Endothelial cell of umbilical vein (primary cell): ENCODE data around the gene TMEM74B. TPM values are rescaled to one million over a fixed set of nuclear protein-coding genes. Genes with fewer than 3 reads are reported as not detected.
"Not testable (repeated sequence)": the region's sequence is repeated elsewhere in the genome, so short reads cannot be mapped to it uniquely, and the experiment has no call there.

ENCODE experiments used
- BruUV-seq: library from RNA; stranded (reverse); fragments of 400-500 nt; replicated peaks from 2 replicates; lab custom pipeline; 2021; lab: Mats Ljungman, UMichigan
- CTCF ChIA-PET: fragments of 300-600, 350-600 bp; sonication (Branson Sonifier 250); formaldehyde crosslinking; loops from one replicate; lab custom pipeline; 2021; ENCODE audit warnings: antibody characterized with exemption, inconsistent platforms; lab: Charles Lee
- POLR2A ChIA-PET: fragments of 300-600, 350-600 bp; sonication (Branson Sonifier 250); formaldehyde crosslinking; loops from one replicate; lab custom pipeline; 2021; ENCODE audit warnings: antibody characterized with exemption, inconsistent platforms; lab: Charles Lee
- DNase-seq: peaks from one replicate; pipeline ENCODE4 v3.0.0-alpha.2; 2011; ENCODE audit warnings: low read depth, low spot score
- FAIRE-seq: peaks from 2 replicates; lab custom pipeline; 2011; peaks lifted over from hg19 to GRCh38; lab: Jason Lieb, UNC
- H2AFZ ChIP-seq: 2 replicates; pipeline ENCODE4 v1.6.0; 2012; ENCODE audit warnings: low read depth, low read length, control low read depth, inconsistent platforms
- H3K27ac ChIP-seq: 2 replicates; pipeline ENCODE4 v1.5.1; 2011; ENCODE audit warnings: low read depth, mild to moderate bottlenecking, control low read depth, low read length, moderate library complexity; ENCODE audit not compliant: insufficient read depth
- H3K27me3 ChIP-seq, 2 experiments: 2 replicates each; pipeline versions ENCODE4 v1.6.0 to v1.6.1; 2011; ENCODE audit warnings: low read length in 2 of 2, mixed read lengths in 1 of 2; ENCODE audit not compliant: control insufficient read depth in 2 of 2, insufficient read depth in 2 of 2
- H3K36me3 ChIP-seq, 2 experiments: 2 replicates in 1 of 2; 3 replicates in 1 of 2; pipeline ENCODE4 v1.5.1; 2011; ENCODE audit warnings: low read length in 2 of 2, mild to moderate bottlenecking in 1 of 2, moderate library complexity in 1 of 2; ENCODE audit not compliant: control insufficient read depth in 2 of 2, insufficient read depth in 2 of 2; ENCODE audit errors: extremely low read depth in 1 of 2
- H3K4me1 ChIP-seq: 3 replicates; pipeline ENCODE4 v1.5.1; 2011; ENCODE audit warnings: mild to moderate bottlenecking, low read length; ENCODE audit not compliant: control insufficient read depth, insufficient read depth; ENCODE audit errors: extremely low read depth
- H3K4me2 ChIP-seq: 2 replicates; pipeline ENCODE4 v1.6.1; 2011; ENCODE audit warnings: low read length, control low read depth, mixed read lengths; ENCODE audit not compliant: insufficient read depth
- H3K4me3 ChIP-seq, 3 experiments: fragments of 200-600 bp in 1 of 3; sonication (generic), shearing (Covaris generic) in 1 of 3; replicated peaks in 1 of 3; 2 replicates each; pipeline ENCODE4 v1.5.1; 2011 to 2016; ENCODE audit warnings: control low read depth in 3 of 3, low read length in 3 of 3, mild to moderate bottlenecking in 2 of 3, inconsistent platforms in 1 of 3, low read depth in 1 of 3, moderate library complexity in 1 of 3; ENCODE audit not compliant: insufficient read depth in 1 of 3
- H3K79me2 ChIP-seq: 2 replicates; pipeline ENCODE4 v1.6.0; 2012; ENCODE audit warnings: low read length, inconsistent platforms; ENCODE audit not compliant: control insufficient read depth, insufficient read depth
- H3K9ac ChIP-seq: replicated peaks from 2 replicates; pipeline ENCODE3; 2011; ENCODE audit warnings: low read length, control low read depth; ENCODE audit not compliant: insufficient read depth; ENCODE audit errors: extremely low read depth
- H3K9me1 ChIP-seq: replicated peaks from 3 replicates; pipeline ENCODE4 v1.6.0; 2011; ENCODE audit warnings: mild to moderate bottlenecking, low read length; ENCODE audit not compliant: control insufficient read depth, insufficient read depth; ENCODE audit errors: extremely low read depth
- H3K9me3 ChIP-seq: replicated peaks from 2 replicates; pipeline ENCODE4 v1.5.1; 2012; ENCODE audit warnings: low read length, inconsistent platforms; ENCODE audit not compliant: control insufficient read depth, insufficient read depth
- H4K20me1 ChIP-seq: replicated peaks from 2 replicates; pipeline ENCODE3; 2011; ENCODE audit warnings: mild to moderate bottlenecking, low read length; ENCODE audit not compliant: control insufficient read depth, insufficient read depth; ENCODE audit errors: extremely low read depth
- EZH2 ChIP-seq: IDR thresholded peaks from 2 replicates; pipeline ENCODE4 v1.6.1; 2012; ENCODE audit warnings: borderline replicate concordance, low read depth, mild to moderate bottlenecking, moderate library complexity, low read length, inconsistent platforms; ENCODE audit not compliant: severe bottlenecking
- FOS ChIP-seq: IDR thresholded peaks from 2 replicates; pipeline ENCODE4 v1.6.1; 2011; ENCODE audit warnings: mild to moderate bottlenecking, low read length, moderate library complexity, borderline replicate concordance; ENCODE audit not compliant: insufficient read depth
- GATA2 ChIP-seq: IDR thresholded peaks from 2 replicates; pipeline ENCODE4 v1.7.0; 2011; ENCODE audit warnings: low read depth, mild to moderate bottlenecking, moderate library complexity, mixed read lengths, low read length; ENCODE audit not compliant: insufficient read length, insufficient read depth
- JUN ChIP-seq: IDR thresholded peaks from 2 replicates; pipeline ENCODE4 v1.6.1; 2011; ENCODE audit warnings: borderline replicate concordance, low read depth; ENCODE audit not compliant: insufficient read length, insufficient read depth
- MYC ChIP-seq: IDR thresholded peaks from one replicate; pipeline ENCODE4 v1.6.1; 2011; ENCODE audit warnings: mild to moderate bottlenecking, low read depth, low read length
- POLR2AphosphoS5 ChIP-seq: IDR thresholded peaks from 2 replicates; pipeline ENCODE4 v1.6.1; 2012; ENCODE audit warnings: low read depth, mild to moderate bottlenecking, control low read depth, low read length, moderate library complexity; ENCODE audit not compliant: insufficient read depth
- dilution Hi-C: fragments of 300-500 bp; cut with MboI; formaldehyde crosslinking; loops from one replicate; pipeline ENCODE4 v1.15.0; 2019; ENCODE audit warnings: low sequenced_read_pairs; ENCODE audit not compliant: extremely low pct_ligation_motif_present
- intact Hi-C: fragments of 100-400 bp; cut with micrococcal nuclease; formaldehyde crosslinking; loops from one replicate; pipeline ENCODE4 v1.10.0; 2022
- polyA plus RNA-seq, 4 experiments: library from polyadenylated mRNA; depleted of rRNA in 3 of 4; stranded (reverse) in 3 of 4; unstranded in 1 of 4; fragments of >200 nt; gene quantifications; 2 replicates each; pipeline versions ENCODE4 v1.2.1 to v1.2.3, GENCODE V29; 2011 to 2012; ENCODE audit warnings: missing spikeins in 1 of 4
- total RNA-seq: library from RNA; stranded (reverse); gene quantifications from 2 replicates; pipeline ENCODE4 v1.2.3, GENCODE V29; 2021
- TF ChIP-seq, protein P1 (sequence below): IDR thresholded peaks from 2 replicates; pipeline ENCODE4 v1.6.1; 2011; ENCODE audit not compliant: insufficient read depth, insufficient read length
- TF ChIP-seq, protein P2 (sequence below), 2 donors: IDR thresholded peaks; 1 replicate in 1 of 2; 2 replicates in 1 of 2; pipeline ENCODE4 v1.5.1; 2011; ENCODE audit warnings: low read length in 2 of 2, mild to moderate bottlenecking in 2 of 2, moderate library complexity in 2 of 2, control low read depth in 1 of 2, inconsistent platforms in 1 of 2, low read depth in 1 of 2; ENCODE audit not compliant: insufficient read depth in 1 of 2; ENCODE audit errors: extremely low read depth in 1 of 2

The TMEM74B gene
- total and polyA plus RNA-seq, 2 donors (not counting 3 experiments of a cell fraction or from before 2014, with no cell fraction given): 0.26 to 1.1 TPM

DNA sequence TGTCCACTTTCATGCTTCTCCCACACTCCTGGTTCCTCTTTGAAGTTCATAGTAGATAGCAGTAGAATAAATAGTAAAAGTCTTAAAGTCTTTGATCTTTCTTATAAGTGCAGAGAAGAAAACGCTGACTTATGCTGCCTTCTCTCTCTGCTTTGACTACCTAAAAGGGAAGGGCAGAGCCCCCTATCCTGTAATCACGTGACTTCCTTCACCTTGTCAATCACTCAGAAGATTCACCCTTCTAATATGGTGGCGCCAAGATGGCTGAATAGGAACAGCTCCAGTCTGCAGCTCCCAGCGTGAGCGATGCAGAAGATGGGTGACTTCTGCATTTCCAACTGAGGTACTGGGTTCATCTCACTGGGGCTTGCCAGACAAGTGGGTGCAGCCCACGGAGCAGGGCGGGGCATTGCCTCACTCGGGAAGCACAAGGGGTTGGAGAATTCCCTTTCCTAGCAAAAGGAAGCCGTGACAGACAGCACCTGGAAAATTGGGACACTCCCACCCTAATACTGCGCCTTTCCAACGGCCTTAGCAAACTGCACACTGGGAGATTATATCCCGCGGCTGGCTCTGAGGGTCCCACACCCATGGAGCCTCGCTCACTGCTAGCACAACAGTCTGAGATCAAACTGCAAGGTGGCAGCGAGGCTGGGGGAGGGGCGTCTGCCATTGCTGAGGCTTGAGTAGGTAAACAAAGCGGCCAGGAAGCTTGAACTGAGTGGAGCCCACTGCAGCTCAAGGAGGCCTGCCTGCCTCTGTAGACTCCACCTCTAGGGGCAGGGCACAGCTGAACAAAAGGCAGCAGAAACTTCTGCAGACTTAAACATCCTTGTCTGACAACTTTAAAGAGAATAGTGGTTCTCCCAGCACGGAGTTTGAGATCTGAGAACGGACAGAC, 32.0 kb upstream of the TMEM74B start:
- H3K4me3 ChIP-seq, dilution Hi-C loops, H4K20me1 ChIP-seq, BruUV-seq, H3K4me1 ChIP-seq, H3K9me1 ChIP-seq, H3K4me2 ChIP-seq, H3K9me3 ChIP-seq, H3K27ac ChIP-seq, H3K9ac ChIP-seq, H3K36me3 ChIP-seq, H3K79me2 ChIP-seq, FAIRE-seq, H2AFZ ChIP-seq, POLR2A ChIA-PET, DNase-seq: not testable (repeated sequence)
- intact Hi-C loops: loop anchor here (10.0 kb wide), 1 partner anchor 262 kb away; no protein-coding TSS in a partner anchor
- CTCF ChIA-PET: interaction anchor here (1.4 kb wide), 1 partner anchor 50 kb away, joined by 3 read pairs; no protein-coding TSS in a partner anchor
- peaks cover 2 to 18% of the 10 kb centered on the region in 2 experiments for H3K27me3 ChIP-seq

DNA sequence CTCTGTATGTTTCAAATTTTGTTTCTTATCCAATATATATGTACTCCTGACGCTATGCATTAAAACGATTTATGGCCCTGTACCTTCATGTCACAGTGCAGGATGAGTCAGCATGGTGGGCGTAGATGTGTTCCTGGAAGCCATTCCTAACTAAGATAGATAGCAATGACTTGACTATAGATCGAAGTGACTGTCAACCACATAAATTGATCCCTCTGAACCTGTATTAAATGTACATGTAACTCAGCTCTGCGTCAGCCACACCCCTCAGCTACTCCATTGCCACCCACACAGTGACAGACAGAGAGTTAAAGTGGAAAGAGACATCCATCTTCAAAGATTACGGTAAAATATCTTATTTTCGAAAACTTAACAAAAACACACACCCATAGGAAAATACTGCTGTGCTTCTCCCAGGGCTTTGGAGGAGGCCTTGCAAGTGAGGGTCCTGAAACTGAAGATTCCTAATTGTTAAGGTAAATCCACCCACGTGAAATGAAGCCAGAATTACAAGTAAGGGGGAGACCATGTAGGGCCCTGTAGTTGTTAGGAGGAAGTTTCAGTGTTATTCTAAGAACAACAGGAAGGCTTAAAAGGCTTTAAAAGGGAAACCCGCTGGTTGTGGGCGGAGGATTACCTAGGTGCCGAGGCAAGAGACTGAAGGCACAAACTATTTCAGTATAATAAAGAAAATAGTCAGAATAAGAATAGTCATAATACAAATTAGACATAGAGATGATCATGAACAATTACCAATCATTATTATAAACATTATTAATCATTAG, 30.8 kb upstream of the TMEM74B start:
- Histone ChIP-seq H3K9me1 (no peaks in the 10 kb centered on the region), H3K27ac (no peak overlapping the region), H3K4me3 (no peak overlapping the region), H3K4me1 (no peaks in the 10 kb centered on the region), H2AFZ (no peak overlapping the region), H3K9ac (no peak overlapping the region), H4K20me1 (no peaks in the 10 kb centered on the region), H3K27me3 (peaks cover 4 to 18% of the 10 kb centered on the region in 2 experiments), H3K4me2 (no peak overlapping the region), H3K9me3 (no peaks in the 10 kb centered on the region), H3K36me3 (no peaks in the 10 kb centered on the region), H3K79me2 (no peaks in the 10 kb centered on the region)
- ChIA-PET POLR2A (no interaction called here), CTCF (no interaction called here)
- no peak for TF ChIP-seq POLR2AphosphoS5
- TF ChIP-seq GATA2: no peak
- TF ChIP-seq, protein P1, sequence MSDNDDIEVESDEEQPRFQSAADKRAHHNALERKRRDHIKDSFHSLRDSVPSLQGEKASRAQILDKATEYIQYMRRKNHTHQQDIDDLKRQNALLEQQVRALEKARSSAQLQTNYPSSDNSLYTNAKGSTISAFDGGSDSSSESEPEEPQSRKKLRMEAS: no peak
- no peak for TF ChIP-seq FOS
- TF ChIP-seq, protein P2, sequence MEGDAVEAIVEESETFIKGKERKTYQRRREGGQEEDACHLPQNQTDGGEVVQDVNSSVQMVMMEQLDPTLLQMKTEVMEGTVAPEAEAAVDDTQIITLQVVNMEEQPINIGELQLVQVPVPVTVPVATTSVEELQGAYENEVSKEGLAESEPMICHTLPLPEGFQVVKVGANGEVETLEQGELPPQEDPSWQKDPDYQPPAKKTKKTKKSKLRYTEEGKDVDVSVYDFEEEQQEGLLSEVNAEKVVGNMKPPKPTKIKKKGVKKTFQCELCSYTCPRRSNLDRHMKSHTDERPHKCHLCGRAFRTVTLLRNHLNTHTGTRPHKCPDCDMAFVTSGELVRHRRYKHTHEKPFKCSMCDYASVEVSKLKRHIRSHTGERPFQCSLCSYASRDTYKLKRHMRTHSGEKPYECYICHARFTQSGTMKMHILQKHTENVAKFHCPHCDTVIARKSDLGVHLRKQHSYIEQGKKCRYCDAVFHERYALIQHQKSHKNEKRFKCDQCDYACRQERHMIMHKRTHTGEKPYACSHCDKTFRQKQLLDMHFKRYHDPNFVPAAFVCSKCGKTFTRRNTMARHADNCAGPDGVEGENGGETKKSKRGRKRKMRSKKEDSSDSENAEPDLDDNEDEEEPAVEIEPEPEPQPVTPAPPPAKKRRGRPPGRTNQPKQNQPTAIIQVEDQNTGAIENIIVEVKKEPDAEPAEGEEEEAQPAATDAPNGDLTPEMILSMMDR (IDR thresholded peaks at IDR 0.05; ENCODE audit: extremely low read depth in 1 of 2, insufficient read depth in 1 of 2, low read depth in 1 of 2, low read length in 2 of 2): no peak
- no peak for TF ChIP-seq EZH2
- TF ChIP-seq JUN: no peak
- no peak for TF ChIP-seq MYC
- no TSS peak for BruUV-seq
- intact Hi-C loops: loop anchor here (10.0 kb wide), 1 partner anchor 261 kb away; no protein-coding TSS in a partner anchor
- dilution Hi-C loops: no loop called here
- no peak for DNase-seq
- FAIRE-seq: no peak
